GM21825 (cell line): ENCODE data around the gene PDK2.

Source experiments
- ATAC-seq: cut with Tn5 transposase; IDR thresholded peaks from one replicate; pipeline ENCODE4 v1.9.1; 2021; ENCODE audit warnings: mild to moderate bottlenecking, moderate library complexity; ENCODE audit not compliant: unreplicated experiment

Gene PDK2

DNA sequence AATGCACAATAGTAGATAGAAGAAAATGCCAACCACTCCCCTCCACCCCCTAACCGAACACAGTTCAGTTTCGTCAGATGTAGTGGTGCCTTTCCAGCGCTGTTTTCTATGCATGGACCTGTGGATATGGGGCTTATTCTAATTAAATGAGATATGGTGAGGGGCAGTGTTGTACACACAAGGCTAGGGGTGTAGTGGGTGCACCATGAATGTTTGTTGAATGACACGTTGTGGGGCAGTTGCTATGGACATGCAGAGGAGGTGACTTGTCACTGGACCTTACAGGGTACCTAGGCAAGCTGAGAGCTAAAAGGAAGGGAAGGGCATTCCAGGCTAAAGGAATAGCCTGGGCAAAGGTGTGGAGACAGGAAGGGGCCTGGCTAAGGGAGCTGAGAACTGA is 3.4 kb downstream of the PDK2 start:
- ATAC-seq: no peak

DNA sequence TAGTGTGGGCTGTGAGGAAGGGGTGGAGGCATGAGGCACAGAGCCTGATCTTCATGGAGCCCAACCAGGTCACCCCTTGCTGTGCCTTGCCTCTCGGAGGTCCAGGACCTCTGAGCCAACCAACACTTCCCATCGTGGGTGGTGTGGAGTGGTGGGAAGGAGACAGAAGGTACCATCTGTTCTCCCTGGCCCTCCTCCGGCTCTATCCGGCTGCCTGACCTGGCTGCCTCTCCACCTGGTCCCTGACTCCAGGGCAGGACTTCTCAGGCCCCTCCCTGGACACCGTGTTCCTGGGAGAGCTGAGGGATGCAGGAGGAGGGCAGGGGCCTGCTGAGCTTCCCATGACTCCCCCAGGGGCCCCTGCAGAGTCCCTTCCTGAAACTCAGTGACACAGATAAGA is 3.9 kb downstream of the PDK2 start:
- no peak for ATAC-seq

DNA sequence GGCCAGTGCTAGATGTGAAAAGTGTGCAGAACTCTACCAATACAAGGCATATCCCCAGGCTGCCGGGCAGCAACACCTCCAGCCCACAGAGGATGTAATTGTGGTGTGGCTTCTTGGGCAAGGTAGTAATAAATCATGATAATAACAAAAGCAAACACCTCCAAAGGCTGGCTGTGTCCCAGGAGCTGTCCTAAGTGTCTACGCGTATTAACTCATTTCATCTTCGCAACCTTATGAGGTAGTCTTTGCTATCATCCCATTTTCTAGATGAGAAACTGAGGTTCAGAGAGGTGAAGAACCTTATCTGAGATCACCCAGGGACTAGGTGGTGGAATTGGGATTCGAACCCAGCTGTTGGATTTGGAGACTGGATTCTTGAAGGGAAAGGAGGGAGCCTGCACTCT is 5.3 kb downstream of the PDK2 start:
- ATAC-seq: no peak

DNA sequence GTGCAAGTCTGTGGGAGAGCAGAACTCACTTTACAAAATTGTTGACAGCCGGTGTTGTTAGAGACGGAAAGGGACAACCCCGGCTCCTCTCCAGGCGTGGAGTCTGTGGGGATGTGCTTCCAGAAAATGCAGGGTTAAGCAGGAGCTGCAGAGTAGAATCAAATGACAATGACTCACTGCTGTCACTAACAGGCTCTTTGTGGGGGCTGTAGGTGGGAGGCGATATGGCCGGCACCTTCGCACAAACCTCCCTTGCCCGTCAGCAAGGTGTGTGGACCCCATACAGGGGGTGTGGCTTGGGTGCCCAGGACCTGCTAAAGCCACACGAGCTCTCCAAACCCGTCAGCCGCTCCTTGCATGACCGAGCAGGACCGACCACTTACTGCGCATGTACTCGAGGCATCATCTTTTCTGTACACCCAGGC is 5.8 kb downstream of the PDK2 start:
- no peak for ATAC-seq

DNA sequence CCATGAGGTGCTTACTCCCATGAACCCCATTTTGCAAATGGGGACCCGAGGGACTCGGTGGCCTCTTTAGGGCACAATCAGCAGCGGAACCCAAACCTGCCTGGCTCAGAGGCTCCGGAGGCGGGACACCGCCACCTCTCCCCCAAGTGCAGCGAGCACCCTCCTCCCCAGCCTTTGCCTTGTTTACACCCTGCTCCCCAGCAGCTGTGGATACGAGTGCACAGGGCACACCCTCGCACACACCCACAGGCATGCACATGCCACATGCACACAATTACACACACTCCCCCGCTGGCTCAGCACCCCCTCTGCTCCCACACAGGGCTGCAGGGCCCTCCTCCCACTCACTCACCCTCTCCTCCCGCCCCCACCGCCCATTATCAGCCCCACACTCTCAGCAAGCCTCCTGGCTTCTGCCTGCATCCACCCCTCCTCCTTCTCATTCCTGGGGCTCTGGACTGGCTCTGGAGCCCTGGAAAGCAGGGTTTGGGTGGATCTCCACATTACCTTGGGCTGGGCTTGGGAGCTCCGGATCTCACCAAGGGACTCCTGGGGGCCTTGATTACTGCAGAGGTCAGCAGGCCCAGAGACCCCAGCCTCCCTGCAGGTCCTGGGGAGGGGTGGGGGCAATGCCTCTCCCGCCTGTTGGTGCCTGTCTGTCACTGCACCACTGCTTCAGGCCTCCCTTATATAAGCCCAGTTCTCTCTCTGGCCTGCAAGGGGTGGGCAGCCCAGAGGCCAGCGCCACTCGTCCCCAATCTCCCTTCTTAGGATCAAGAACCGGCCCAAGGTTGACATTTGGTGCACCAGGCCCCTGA is 6.4 kb downstream of the PDK2 start:
- no peak for ATAC-seq

DNA sequence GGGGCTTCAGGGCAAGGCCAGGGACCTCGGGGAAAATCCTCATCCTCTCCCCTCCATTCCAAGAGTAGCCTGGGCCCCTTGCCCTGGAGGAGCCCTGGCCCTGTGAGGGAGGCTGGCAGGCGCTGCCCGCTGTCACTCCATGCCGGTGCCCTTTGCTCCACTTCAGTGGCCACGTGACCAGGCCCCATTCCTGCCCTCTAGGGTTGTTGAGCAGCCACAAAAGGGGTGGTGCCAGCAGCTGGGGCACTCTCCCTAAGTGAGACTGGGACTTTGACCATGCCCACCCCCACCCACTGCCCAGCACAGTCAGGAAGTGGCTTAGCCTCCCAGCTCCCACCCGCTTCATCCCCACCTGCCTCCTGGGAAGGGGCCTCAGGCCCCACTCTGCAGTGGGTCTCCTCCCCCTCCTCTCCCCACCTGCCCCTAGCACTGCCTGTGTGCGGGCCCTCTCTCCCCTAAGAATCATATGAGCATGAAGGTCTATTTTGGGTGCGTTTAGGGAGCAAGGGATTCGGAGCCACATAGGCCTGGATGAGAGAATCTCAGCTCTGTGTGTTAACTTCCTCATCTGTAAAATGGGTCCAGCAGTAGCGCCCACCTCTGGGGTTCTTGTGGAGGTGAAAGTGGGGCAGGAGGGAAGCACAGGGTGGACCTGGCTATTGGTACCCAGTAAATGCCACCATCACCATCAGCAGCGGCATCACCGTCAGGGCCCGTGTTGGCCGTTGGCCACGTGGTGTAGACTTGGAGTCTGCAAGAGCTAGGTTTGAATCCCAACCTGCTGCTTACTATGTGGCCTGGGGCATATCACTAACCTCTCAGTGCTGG is 7.2 kb downstream of the PDK2 start:
- ATAC-seq: no peak

DNA sequence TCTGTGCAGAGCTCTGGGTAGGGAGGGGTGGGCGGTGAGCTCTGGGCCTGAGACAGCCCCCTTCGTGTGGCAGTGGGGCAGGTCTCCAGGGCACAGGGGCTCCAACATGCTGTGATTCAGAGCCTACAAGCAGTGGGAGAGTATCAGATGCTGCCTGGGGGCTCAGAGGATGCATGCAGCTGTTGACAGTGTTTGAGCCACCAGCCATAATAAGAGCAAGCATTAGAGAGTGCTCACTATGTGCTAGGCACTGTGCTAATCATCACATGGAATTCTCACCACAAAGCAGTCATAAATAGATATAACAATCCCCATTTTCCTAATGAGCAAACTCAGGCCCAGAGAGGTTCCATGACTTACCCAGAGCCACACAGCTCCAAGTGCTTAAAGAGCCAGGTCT is 8.1 kb downstream of the PDK2 start:
- no peak for ATAC-seq

DNA sequence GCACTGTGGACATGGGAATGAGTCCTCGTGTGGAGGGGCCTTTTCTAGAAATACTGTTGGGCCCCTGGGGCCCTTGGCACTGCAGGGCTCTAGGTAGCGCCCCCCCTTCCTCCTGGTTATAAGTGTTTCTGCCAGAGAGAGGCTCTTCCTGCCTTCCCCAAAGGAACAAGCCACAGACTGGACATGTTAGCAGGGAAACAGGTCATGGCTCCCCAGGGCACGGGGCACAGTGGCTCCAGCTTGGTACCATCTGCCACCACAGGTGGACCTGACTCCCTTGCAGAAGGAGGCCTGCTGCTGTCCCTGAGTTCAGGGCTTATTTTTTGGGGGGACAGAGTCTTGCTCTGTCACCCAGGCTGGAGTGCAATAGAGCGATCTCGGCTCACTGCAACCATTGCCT is 8.8 kb downstream of the PDK2 start:
- ATAC-seq: no peak

DNA sequence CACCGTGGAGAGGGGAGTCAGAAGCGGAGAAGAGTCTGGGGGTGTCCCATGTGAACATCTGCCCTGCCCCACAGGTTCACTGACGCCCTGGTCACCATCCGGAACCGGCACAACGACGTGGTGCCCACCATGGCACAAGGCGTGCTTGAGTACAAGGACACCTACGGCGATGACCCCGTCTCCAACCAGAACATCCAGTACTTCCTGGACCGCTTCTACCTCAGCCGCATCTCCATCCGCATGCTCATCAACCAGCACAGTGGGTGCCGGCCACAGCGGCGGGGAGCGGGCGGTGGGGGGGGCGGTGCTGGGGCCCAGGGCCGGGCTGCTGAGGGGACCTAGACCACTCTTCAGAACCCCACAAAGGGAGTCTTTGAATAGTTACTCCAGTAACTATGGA is 10.7 kb downstream of the PDK2 start:
- no peak for ATAC-seq

DNA sequence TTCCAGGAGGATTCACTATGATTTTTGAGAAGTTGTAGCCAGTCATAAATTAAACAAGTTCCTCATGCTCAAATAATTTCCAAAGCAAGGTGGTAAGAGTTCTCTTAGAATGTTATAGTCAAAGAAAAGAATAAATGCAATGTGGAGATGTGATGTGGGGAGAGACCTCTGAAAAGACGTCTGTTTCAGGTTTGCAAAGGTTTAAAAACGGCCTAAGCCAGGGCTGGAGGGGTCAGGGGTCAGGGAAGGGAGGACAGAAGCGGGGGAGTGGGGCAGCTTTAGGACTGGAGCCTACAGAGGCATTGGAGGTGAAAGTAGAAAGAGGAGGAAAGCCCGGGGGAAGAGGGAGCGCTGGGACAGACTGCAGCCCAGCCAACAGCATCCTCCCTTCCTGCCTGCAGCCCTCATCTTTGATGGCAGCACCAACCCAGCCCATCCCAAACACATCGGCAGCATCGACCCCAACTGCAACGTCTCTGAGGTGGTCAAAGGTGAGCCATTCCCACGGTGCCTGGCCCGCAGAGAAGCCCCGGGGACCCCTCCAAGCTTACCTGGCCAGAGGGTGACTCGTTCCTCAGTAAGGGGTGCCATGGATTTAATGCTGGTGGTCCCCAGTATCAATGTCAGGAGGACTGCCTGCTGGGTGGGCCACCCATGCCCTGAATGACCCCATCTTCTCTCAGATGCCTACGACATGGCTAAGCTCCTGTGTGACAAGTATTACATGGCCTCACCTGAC is 11.4 kb downstream of the PDK2 start:
- ATAC-seq: no peak

DNA sequence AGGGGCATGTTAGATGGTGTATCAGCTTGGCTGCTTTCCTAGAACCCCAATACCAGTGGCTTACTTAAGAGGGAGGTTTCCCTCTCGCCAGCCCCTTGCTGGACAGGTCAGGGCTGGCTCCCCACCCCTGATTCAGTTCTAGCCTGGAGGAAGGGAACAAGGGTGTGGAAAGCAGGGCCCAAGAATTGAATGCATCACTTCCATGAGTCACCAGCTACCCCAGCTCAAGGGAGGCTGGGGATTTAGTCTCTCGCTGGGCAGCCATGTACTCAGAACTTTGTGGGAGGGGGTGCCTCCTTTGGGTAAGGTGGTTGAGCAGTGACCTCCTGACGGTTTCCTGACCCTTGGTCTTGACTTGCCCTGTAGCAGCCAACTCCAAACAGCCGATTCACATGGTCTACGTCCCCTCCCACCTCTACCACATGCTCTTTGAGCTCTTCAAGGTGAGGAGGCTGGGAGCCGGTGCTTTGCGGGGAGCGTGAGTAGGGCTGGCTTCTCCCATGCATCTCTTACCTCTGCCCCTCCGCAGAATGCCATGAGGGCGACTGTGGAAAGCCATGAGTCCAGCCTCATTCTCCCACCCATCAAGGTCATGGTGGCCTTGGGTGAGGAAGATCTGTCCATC is 12.8 kb downstream of the PDK2 start:
- ATAC-seq: no peak

DNA sequence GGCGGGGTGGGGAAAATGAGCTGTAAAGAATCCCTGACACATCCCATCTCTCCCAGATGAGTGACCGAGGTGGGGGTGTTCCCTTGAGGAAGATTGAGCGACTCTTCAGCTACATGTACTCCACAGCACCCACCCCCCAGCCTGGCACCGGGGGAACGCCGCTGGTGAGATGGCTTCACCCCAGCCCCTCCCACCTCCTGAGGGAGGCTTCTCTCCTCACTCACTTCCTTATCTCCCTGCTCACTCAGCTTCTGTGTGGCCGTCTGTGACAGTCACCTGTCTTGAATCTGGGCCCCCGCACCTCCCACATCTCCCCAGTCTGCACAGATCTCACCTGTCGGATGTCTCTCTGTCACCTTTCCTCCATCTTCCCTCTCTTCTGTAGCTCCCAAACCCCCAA is 13.4 kb downstream of the PDK2 start:
- no peak for ATAC-seq

DNA sequence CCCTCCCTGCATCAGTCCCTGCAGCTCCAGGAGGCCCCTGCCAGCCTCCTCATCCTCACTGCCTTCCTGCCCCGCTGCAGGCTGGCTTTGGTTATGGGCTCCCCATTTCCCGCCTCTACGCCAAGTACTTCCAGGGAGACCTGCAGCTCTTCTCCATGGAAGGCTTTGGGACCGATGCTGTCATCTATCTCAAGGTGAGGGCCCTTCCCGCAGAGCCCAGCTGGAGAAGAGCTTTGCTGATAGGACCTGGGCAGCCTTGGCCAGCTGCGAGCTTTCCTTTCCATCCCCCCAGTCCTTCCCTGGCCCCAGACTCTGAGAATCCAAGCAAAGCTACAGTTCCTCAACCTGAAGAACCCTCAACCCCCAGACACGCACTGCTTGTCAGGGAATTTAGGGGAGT is 14.1 kb downstream of the PDK2 start:
- no peak for ATAC-seq

DNA sequence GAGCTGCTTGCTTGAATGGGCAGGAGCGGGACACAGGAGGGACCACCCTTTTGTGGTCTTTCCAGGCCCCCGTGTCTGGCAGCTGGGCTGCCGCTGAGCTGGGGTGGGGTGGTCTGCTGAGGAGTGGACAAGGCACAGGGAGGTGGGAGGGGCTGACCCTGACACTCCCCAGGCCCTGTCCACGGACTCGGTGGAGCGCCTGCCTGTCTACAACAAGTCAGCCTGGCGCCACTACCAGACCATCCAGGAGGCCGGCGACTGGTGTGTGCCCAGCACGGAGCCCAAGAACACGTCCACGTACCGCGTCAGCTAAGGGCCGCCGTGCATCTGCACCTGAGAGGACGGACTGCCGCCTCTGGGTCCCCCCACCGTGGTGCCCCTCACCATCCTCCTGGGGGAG is 14.6 kb downstream of the PDK2 start:
- no peak for ATAC-seq

DNA sequence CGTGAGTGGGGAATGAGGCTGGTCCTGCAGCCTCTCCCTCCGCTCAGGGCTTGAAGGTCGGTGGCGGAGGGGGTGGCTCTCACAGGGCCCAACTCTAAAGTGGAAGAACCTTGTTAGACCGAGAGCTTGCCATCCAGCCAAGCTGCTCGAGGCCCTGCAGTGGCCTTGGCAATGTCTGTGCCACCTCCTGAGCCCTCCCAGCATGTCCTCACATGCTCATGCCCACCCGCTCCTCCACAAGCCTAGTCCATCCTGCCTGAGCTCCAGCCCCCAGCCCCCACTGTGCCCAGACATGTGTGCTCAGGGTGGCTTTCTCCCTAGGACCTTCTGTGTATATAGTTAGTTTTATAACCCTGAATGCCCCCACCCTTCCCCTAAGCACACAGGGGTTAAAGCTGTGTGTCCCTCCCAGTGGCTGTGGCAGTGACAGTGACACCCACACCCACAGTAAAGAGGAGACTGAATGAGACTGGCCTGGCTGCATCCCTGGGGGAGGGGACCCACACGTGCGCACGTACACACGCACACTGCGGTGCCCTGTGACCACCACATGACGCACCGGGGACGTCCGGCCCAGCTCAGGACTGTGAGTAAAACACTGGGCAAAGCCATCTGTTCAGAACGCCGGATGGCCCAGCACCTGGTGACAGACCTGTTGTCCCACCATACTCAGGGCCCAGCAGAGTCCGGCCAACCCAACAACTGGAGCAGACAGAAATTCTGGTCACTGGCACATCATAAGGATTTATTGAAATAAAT is 15.6 kb downstream of the PDK2 start:
- ATAC-seq: no peak

DNA sequence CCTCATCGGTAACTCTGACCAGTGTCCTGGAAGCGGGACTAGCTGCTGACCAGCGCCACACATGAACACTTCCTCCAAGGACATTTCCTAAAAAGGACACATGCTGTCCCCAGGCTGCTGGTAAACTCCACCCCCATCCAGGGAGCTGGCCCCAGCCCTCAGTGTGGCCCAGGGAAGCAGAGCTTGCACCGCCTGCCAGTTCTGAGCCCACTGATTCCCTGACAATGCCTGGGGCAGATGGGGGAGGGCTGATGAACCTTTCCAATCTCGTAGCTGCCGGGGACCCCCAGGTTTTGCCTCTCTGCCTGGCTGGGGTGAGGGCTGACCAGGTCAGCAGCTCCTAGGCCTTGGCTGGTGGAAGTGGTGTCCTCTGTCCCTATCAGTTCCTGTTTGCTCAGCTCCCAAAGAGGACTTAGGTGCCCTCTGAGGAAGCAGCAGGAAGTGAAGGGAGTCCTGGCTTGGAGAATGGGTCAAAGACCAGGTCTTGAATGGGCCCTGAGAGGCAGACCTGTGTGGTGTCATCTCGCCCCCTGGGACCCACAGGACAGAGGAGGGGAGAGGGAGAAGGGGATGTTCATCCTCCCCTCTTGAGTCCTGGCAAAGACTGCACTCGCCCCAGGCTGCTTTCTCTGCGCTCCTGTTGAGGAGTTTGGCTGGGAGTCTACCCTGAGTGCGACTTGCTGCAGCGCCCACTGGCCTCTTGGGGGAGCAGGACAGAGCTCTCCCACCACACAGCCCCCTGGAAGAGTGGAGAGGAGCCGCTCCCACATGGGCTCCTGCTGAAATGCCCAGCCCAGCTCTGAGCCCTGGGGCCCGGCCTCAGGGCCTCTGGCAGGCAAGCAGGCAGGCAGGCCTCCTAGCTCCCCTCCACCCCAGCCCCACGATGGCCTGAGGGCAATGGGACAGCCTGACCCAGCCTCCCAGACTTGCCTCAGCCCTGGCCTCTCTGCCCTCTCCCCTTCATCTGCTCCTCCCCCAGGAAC is 16.8 kb downstream of the PDK2 start:
- ATAC-seq: no peak

DNA sequence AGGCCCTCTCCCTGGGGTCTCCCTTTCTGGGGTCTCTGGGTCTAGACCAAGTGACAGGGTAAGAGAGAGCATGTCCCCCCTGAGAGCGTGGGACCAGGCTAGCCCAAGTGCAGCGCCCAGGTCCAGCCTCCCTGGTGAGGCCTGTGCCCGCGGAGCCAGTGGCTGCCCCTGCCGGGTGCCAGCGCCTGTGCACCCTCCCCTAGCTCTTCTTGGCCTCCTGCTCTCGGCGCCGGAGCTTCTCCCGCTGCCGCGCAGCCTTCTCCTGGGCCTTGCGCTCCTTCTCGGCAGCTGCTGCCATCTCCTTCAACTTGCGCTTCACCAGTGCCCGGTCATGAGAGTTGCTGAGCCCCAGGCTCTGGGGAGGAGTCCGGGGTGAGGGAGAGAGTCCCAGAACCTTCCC is 17.5 kb downstream of the PDK2 start:
- no peak for ATAC-seq

DNA sequence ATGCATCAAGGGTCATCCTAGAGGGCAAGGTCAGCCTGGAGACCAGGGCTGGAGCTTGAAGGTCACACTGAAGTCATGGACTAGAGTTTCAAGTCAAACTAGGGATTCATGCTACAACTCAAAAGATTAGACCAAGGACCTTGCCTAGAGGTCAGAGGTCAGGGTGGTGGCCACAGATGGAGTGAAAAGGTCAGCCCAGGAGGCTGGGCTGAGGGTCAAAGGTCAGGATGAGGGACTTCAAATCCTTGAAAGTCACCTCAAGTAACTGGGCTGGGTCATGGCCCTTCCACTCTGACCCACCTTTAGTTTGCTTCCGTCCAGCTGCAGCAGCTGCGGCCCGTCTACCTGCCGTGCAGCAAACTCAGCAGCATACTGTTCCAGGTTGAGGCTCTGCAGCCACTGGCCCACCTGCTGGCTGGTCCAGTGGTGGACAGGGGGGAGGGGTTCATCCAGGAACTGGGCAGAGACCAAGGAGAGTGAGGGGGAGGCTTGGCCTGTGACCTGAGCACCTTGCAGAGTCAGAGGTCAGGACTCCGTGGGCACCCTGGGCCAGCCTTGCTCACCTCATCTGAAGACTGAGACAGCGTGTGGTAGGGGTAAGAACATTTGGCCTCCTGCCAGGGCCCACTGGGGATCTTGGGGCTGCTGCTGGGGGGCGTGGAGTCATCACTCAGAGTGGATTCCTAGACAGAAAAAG is 18.6 kb downstream of the PDK2 start:
- ATAC-seq: no peak

DNA sequence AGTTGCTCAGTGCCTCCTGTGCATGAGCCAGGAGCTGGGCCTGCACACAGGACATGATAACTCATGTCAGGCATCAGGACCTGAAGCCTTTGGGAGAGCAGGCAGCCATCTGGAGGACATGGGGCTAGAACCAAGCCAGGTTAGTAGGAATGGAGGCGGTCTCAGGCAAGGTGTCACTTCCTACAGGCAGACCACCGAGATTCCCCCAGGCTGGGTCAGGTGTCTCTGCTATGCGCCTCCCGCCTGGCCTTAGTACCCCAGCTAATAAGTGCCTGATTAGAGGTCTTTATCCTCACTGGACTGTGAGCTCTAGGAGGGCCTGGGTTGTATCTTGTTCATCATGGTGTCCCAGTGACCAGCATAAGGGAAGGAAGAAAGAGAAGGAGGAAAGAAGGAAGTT is 19.2 kb downstream of the PDK2 start:
- no peak for ATAC-seq
